Measurements from ENCODE around the gene EPHB1. TPM values are rescaled to one million over a fixed set of nuclear protein-coding genes. Genes with fewer than 3 reads are reported as not detected.

The EPHB1 gene
- total and polyA plus RNA-seq, 12 donors = 0.07 to 3.4 (median 1.6) TPM

GRCh38 chr3:134810850-134811249, 15.8 kb downstream of the EPHB1 start:
- 79 to 84% methylated on average over 2 of the region's 2 CpGs for WGBS, 2 donors
- TF ChIP-seq CTCF (IDR thresholded peaks at IDR 0.05) = no peak
- DNase-seq (no peak), ATAC-seq (no peak)
- no peaks in the 10 kb centered on the region for H3K4me1 ChIP-seq
- H3K27me3 ChIP-seq = no peaks in the 10 kb centered on the region
- no peak overlapping the region for H3K27ac ChIP-seq
- intact Hi-C loops (cut with DNase I) = no loop called here
- no peaks in the 10 kb centered on the region for H3K9me3 ChIP-seq
- H3K4me3 ChIP-seq = no peak overlapping the region
- H3K36me3 ChIP-seq = no peaks in the 10 kb centered on the region

- Histone ChIP-seq H3K9me3 (no peaks in the 10 kb centered on the region), H3K27me3 (no peaks in the 10 kb centered on the region), H3K4me3 (no peak overlapping the region), H3K4me1 (no peaks in the 10 kb centered on the region), H3K27ac (no peak overlapping the region), H3K36me3 (no peaks in the 10 kb centered on the region)
- 0 to 37% methylated on average over 1 of the region's 1 CpG for WGBS, 2 donors
- intact Hi-C loops (cut with DNase I) = no loop called here
- ATAC-seq = no peak
- no peak for DNase-seq
- no peak for TF ChIP-seq CTCF (IDR thresholded peaks at IDR 0.05)
These were observed 18.6 kb downstream of the EPHB1 start for GRCh38 chr3:134813618-134814017.

GRCh38 chr3:134815519-134815918, 20.5 kb downstream of the EPHB1 start:
- H3K4me1 ChIP-seq = no peaks in the 10 kb centered on the region
- WGBS, 2 donors = 96 to 97% methylated on average over 1 of the region's 1 CpG
- H3K27ac ChIP-seq = no peak overlapping the region

GRCh38 chr3:134816623-134817022, 21.6 kb downstream of the EPHB1 start:
- Histone ChIP-seq H3K27ac (no peak overlapping the region), H3K36me3 (no peaks in the 10 kb centered on the region), H3K9me3 (no peaks in the 10 kb centered on the region), H3K4me1 (no peaks in the 10 kb centered on the region), H3K4me3 (no peak overlapping the region), H3K27me3 (no peaks in the 10 kb centered on the region)
- ATAC-seq (no peak), DNase-seq (no peak)
- intact Hi-C loops (cut with DNase I) = no loop called here
- WGBS, 2 donors = 87 to 89% methylated on average over 7 of the region's 7 CpGs
- TF ChIP-seq CTCF (IDR thresholded peaks at IDR 0.05) = no peak

More at GRCh38 chr3:134815519-134815918, 20.5 kb downstream of the EPHB1 start:
- no peak for TF ChIP-seq CTCF (IDR thresholded peaks at IDR 0.05)
- H3K9me3 ChIP-seq = no peaks in the 10 kb centered on the region
- ATAC-seq (no peak), DNase-seq (no peak)
- no peak overlapping the region for H3K4me3 ChIP-seq
- H3K36me3 ChIP-seq = no peaks in the 10 kb centered on the region
- intact Hi-C loops (cut with DNase I) = no loop called here
- no peaks in the 10 kb centered on the region for H3K27me3 ChIP-seq

All from heart right ventricle (tissue), 16 donors.